Ishikawa (cell line): ENCODE measurements around the gene CACNA1H.
A peak's percentile ranks its signal among the peaks of the same experiment; 100 is the strongest.

Experiments used
- CEBPB ChIP-seq: IDR thresholded peaks from 2 replicates; pipeline ENCODE4 v1.6.1; 2012
- CREB1 ChIP-seq: IDR thresholded peaks from 2 replicates; pipeline ENCODE4 v1.6.1; 2012; ENCODE audit warnings: low read depth
- EGR1 ChIP-seq: IDR thresholded peaks from 2 replicates; pipeline ENCODE4 v1.6.1; 2012
- EP300 ChIP-seq: IDR thresholded peaks from 2 replicates; pipeline ENCODE4 v1.6.1; 2012; ENCODE audit warnings: borderline replicate concordance
- FOXM1 ChIP-seq: IDR thresholded peaks from 2 replicates; pipeline ENCODE4 v1.6.1; 2012; ENCODE audit warnings: low read depth, borderline replicate concordance
- MAX ChIP-seq: IDR thresholded peaks from 2 replicates; pipeline ENCODE4 v1.6.1; 2012
- NFIC ChIP-seq: IDR thresholded peaks from 2 replicates; pipeline ENCODE4 v1.6.1; 2012
- RAD21 ChIP-seq: IDR thresholded peaks from 2 replicates; pipeline ENCODE4 v1.6.1; 2012; ENCODE audit warnings: low read depth
- REST ChIP-seq: IDR thresholded peaks from 2 replicates; pipeline ENCODE4 v1.6.1; 2012; ENCODE audit warnings: low read depth, mild to moderate bottlenecking
- TAF1 ChIP-seq: IDR thresholded peaks from 2 replicates; pipeline ENCODE4 v1.6.1; 2012; ENCODE audit warnings: low read depth, mild to moderate bottlenecking
- TCF12 ChIP-seq: IDR thresholded peaks from 2 replicates; pipeline ENCODE4 v1.6.1; 2012; ENCODE audit warnings: low read depth
- TEAD4 ChIP-seq: IDR thresholded peaks from 2 replicates; pipeline ENCODE4 v1.6.1; 2012
- USF1 ChIP-seq: IDR thresholded peaks from 2 replicates; pipeline ENCODE4 v1.6.1; 2012
- YY1 ChIP-seq: IDR thresholded peaks from 2 replicates; pipeline ENCODE4 v1.6.1; 2012; ENCODE audit warnings: low read depth
- ZBTB7A ChIP-seq: IDR thresholded peaks from 2 replicates; pipeline ENCODE4 v1.6.1; 2012; ENCODE audit warnings: low read depth

Gene CACNA1H

GRCh38 chr16:1178295-1178910 is 25.5 kb downstream of the CACNA1H start:
- TF ChIP-seq YY1 (no peak), RAD21 (no peak), TCF12 (no peak), CEBPB (no peak), MAX (no peak), NFIC (no peak), FOXM1 (no peak), USF1 (no peak), EGR1 (no peak), REST (no peak)

- TF ChIP-seq NFIC (no peak), YY1 (no peak), TEAD4 (no peak), TAF1 (no peak), CEBPB (no peak), USF1 (no peak), TCF12 (no peak), EGR1 (no peak), MAX (no peak), ZBTB7A (no peak), RAD21 (no peak), EP300 (no peak), CREB1 (no peak), FOXM1 (no peak)
Measured at GRCh38 chr16:1180549-1181403, 27.9 kb downstream of the CACNA1H start.

- TF ChIP-seq RAD21, result peak; percentile 14; the same call in 1 of the 2 replicates
- 0 out of 2 replicates have a peak, but pooled peaks have one; percentile 19 for TF ChIP-seq REST
- TF ChIP-seq CREB1, result no peak
Measured at GRCh38 chr16:1181404-1182315, 28.8 kb downstream of the CACNA1H start.

- TF ChIP-seq NFIC (no peak; the same call in 1 of the 2 replicates), TAF1 (no peak), USF1 (no peak), EGR1 (0 out of 2 replicates have a peak, but pooled peaks have one; percentile 48), EP300 (peak; percentile 31; the same call in 1 of the 2 replicates), TEAD4 (0 out of 2 replicates have a peak, but pooled peaks have one; percentile 6), ZBTB7A (no peak), TCF12 (peak; percentile 36; the same call in 1 of the 2 replicates)
Measured at GRCh38 chr16:1182316-1182671, 29.4 kb downstream of the CACNA1H start.
